ENCODE data around the gene SNTG2. TPM values are rescaled to one million over a fixed set of nuclear protein-coding genes. Genes with fewer than 3 reads are reported as not detected.
"Not testable (repeated sequence)": the region's sequence is repeated elsewhere in the genome, so short reads cannot be mapped to it uniquely, and the experiment has no call there.

SNTG2 gene
- total RNA-seq, 2 donors from 2014 or later, result 2.5 to 3.8 TPM

GRCh38 chr2:1414121-1414520, 463.5 kb downstream of the SNTG2 start:
- ATAC-seq (replicated peaks in 1 of 2), result no peak
- Mint-ChIP-seq H3K27me3 (ENCODE audit: low read depth) (no peaks in the 10 kb centered on the region), H3K36me3 (ENCODE audit: insufficient read depth in 2 of 2) (no peaks in the 10 kb centered on the region)

GRCh38 chr2:1414901-1415300, 464.3 kb downstream of the SNTG2 start:
- H3K4me1 Mint-ChIP-seq (ENCODE audit: low read depth); H3K27ac Mint-ChIP-seq; H3K9me3 Mint-ChIP-seq; H3K4me3 Mint-ChIP-seq; H3K27me3 Mint-ChIP-seq (ENCODE audit: low read depth); DNase-seq; ATAC-seq (replicated peaks in 1 of 2); H3K36me3 Mint-ChIP-seq (ENCODE audit: insufficient read depth in 2 of 2): not testable (repeated sequence)

More at GRCh38 chr2:1414121-1414520, 463.5 kb downstream of the SNTG2 start:
- no peak overlapping the region for H3K27ac Mint-ChIP-seq
- DNase-seq, result no peak
- no peaks in the 10 kb centered on the region for H3K4me1 Mint-ChIP-seq (ENCODE audit: low read depth)
- H3K9me3 Mint-ChIP-seq, result no peaks in the 10 kb centered on the region
- no peak overlapping the region for H3K4me3 Mint-ChIP-seq

- Mint-ChIP-seq H3K36me3 (ENCODE audit: insufficient read depth in 2 of 2) (no peaks in the 10 kb centered on the region), H3K27me3 (ENCODE audit: low read depth) (no peaks in the 10 kb centered on the region), H3K9me3 (no peaks in the 10 kb centered on the region), H3K4me3 (no peak overlapping the region), H3K4me1 (ENCODE audit: low read depth) (no peaks in the 10 kb centered on the region), H3K27ac (no peak overlapping the region)
- DNase-seq (no peak), ATAC-seq (replicated peaks in 1 of 2) (no peak)
These were observed 464.9 kb downstream of the SNTG2 start for GRCh38 chr2:1415501-1415900.

Measured in activated T-cell treated with anti-CD3 and anti-CD28 coated beads, Interleukin-2, amount 50 U/mL, for 72 hours (primary cell).